Activated CD4-positive, alpha-beta T cell treated with anti-CD3 and anti-CD28 coated beads, Interleukin-10, Interleukin-2, amounts not matched to agents 100 ng/mL and 50 ng/mL, durations not matched to agents 16 hours and 8 hours (primary cell): ENCODE results near the gene ANKRD34A.
A peak's percentile ranks its signal among the peaks of the same experiment; 100 is the strongest.

Experiments
- DNase-seq: peaks from one replicate; pipeline ENCODE4 v3.0.0-alpha.2; 2020

Gene ANKRD34A

GRCh38 chr1:145964328-145965118, at the start of gene ANKRD34A, which contains the start of gene POLR3GL:
ANKRD34A (minus strand) TSS chr1:145964575; CDS start chr1:145961759, 2,816 bp downstream.
POLR3GL (plus strand) TSS chr1:145964690; CDS start chr1:145974866, 10,176 bp downstream.
- DNase-seq, result peak; percentile 98

GRCh38 chr1:146013559-146013922, 49.2 kb upstream of the ANKRD34A start:
- no peak for DNase-seq

- peak; percentile 77 for DNase-seq
Observed at GRCh38 chr1:146012703-146013558, 48.6 kb upstream of the ANKRD34A start.

- no peak for DNase-seq
Observed at GRCh38 chr1:146010126-146010738, 45.9 kb upstream of the ANKRD34A start.

GRCh38 chr1:146007489-146008133, 43.2 kb upstream of the ANKRD34A start:
- no peak for DNase-seq

- DNase-seq, result no peak
Observed at GRCh38 chr1:146001709-146002108, 37.3 kb upstream of the ANKRD34A start.

GRCh38 chr1:145999321-146000024, 35.1 kb upstream of the ANKRD34A start:
- peak; percentile 45 for DNase-seq

- no peak for DNase-seq
Observed at GRCh38 chr1:145997718-145998023, 33.3 kb upstream of the ANKRD34A start.

- DNase-seq, result peak; percentile 72
Observed at GRCh38 chr1:145997016-145997717, 32.8 kb upstream of the ANKRD34A start.

GRCh38 chr1:145996433-145997015, 32.1 kb upstream of the ANKRD34A start, which contains the start of gene TXNIP:
TXNIP (minus strand) TSS chr1:145996579; CDS start chr1:145996266, 313 bp downstream.
- peak; percentile 98 for DNase-seq

GRCh38 chr1:145995964-145996432, 31.6 kb upstream of the ANKRD34A start:
- no peak for DNase-seq

GRCh38 chr1:145995148-145995881, 30.9 kb upstream of the ANKRD34A start:
- DNase-seq, result no peak

GRCh38 chr1:145994391-145995120, 30.2 kb upstream of the ANKRD34A start:
- peak; percentile 64 for DNase-seq

- no peak for DNase-seq
Observed at GRCh38 chr1:145993618-145994390, 29.4 kb upstream of the ANKRD34A start.

GRCh38 chr1:145992958-145993617, 28.7 kb upstream of the ANKRD34A start:
- no peak for DNase-seq

GRCh38 chr1:145992502-145992936, 28.1 kb upstream of the ANKRD34A start:
- DNase-seq, result no peak

- DNase-seq, result no peak
Observed at GRCh38 chr1:145991735-145992412, 27.5 kb upstream of the ANKRD34A start.
